MM.1S (cell line): ENCODE measurements around the gene TTC17.

Experiments
- DNase-seq: peaks from one replicate; pipeline ENCODE4 v3.0.0-alpha.2; 2015
- H2AFZ ChIP-seq: fragments of 300-600 bp; sonication (generic); 2 replicates; pipeline ENCODE4 v1.6.0; 2016; ENCODE audit warnings: antibody characterized with exemption, low read length
- H3F3A ChIP-seq: fragments of 300-600 bp; sonication (generic); 2 replicates; pipeline ENCODE4 v1.6.1; 2016; ENCODE audit warnings: mild to moderate bottlenecking, antibody characterized with exemption, low read length, moderate library complexity, mixed read lengths; ENCODE audit not compliant: insufficient read depth
- H3K27ac ChIP-seq: fragments of 300-600 bp; sonication (generic); 2 replicates; pipeline ENCODE4 v1.5.1; 2016; ENCODE audit warnings: mild to moderate bottlenecking, low read length
- H3K27me3 ChIP-seq: fragments of 300-600 bp; sonication (generic); replicated peaks from 2 replicates; pipeline ENCODE4 v1.6.0; 2016; ENCODE audit warnings: low read length; ENCODE audit not compliant: insufficient read depth
- H3K36me3 ChIP-seq: fragments of 300-600 bp; sonication (generic); replicated peaks from 2 replicates; pipeline ENCODE4 v1.6.1; 2016; ENCODE audit warnings: mild to moderate bottlenecking, low read length, mixed read lengths; ENCODE audit not compliant: insufficient read depth
- H3K4me1 ChIP-seq: fragments of 300-600 bp; sonication (generic); 2 replicates; pipeline ENCODE4 v1.6.1; 2016; ENCODE audit warnings: low read length, mixed read lengths
- H3K4me2 ChIP-seq: fragments of 300-600 bp; sonication (generic); 2 replicates; pipeline ENCODE4 v1.6.0; 2016; ENCODE audit warnings: low read depth, low read length
- H3K4me3 ChIP-seq: fragments of 300-600 bp; sonication (generic); 2 replicates; pipeline ENCODE4 v1.5.1; 2016; ENCODE audit warnings: low read length, mixed read lengths
- H3K79me2 ChIP-seq: fragments of 300-600 bp; sonication (generic); 2 replicates; pipeline ENCODE4 v1.6.1; 2016; ENCODE audit warnings: mixed run types, low read length, mixed read lengths
- H3K9ac ChIP-seq: fragments of 300-600 bp; sonication (generic); 2 replicates; pipeline ENCODE4 v1.6.1; 2016; ENCODE audit warnings: low read length, mixed read lengths
- H3K9me2 ChIP-seq: fragments of 300-600 bp; sonication (generic); replicated peaks from 2 replicates; pipeline ENCODE4 v1.6.1; 2016; ENCODE audit warnings: mild to moderate bottlenecking, low read length, mixed read lengths; ENCODE audit not compliant: insufficient read depth
- H3K9me3 ChIP-seq: fragments of 300-600 bp; sonication (generic); replicated peaks from 2 replicates; pipeline ENCODE4 v1.6.1; 2016; ENCODE audit warnings: mild to moderate bottlenecking, low read length, mixed read lengths; ENCODE audit not compliant: insufficient read depth
- H4K20me1 ChIP-seq: fragments of 300-600 bp; sonication (generic); 2 replicates; pipeline ENCODE4 v1.6.1; 2016; ENCODE audit warnings: mild to moderate bottlenecking, low read length, moderate library complexity, mixed read lengths; ENCODE audit not compliant: insufficient read depth
- EZH2 ChIP-seq: fragments of 300-600 bp; sonication (generic); optimal IDR thresholded peaks from 2 replicates; pipeline ENCODE3; 2017; ENCODE audit warnings: low read depth, mild to moderate bottlenecking, antibody characterized with exemption, low read length, mixed read lengths
- EZH2phosphoT487 ChIP-seq: fragments of 300-600 bp; sonication (generic); IDR thresholded peaks from 2 replicates; pipeline ENCODE4 v1.6.1; 2018; ENCODE audit warnings: antibody characterized with exemption, low read length
- TF ChIP-seq, protein P1 (sequence below): fragments of 300-600 bp; sonication (generic); IDR thresholded peaks from 2 replicates; pipeline ENCODE4 v1.5.1; 2016; ENCODE audit warnings: antibody characterized with exemption, low read length, mixed read lengths

Gene TTC17

DNA sequence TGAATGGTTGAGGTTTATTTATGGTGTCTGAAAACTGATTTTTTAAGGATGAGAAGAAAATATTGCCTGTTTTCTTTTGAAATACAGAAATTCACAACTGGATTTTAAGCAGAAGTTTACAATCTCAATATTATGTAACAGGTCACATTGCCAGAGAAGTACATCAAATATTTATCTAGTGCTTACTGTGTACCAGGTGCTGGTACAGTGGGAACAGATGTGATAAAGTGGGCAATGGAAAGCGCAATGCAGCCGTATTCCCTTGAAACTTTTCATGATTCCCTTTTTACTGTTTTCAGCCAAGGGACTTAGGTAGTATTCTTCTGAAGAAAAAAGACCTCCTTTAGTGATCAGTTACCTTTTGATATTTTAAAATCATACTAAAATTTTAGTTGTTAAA, 49.6 kb downstream of the TTC17 start:
- Histone ChIP-seq H3K27me3 (no peaks in the 10 kb centered on the region), H3K4me1 (peaks cover 14% of the 10 kb centered on the region; the same call in 1 of the 2 replicates), H2AFZ (no peak overlapping the region), H3K79me2 (no peaks in the 10 kb centered on the region), H3K4me2 (no peak overlapping the region), H4K20me1 (no peaks in the 10 kb centered on the region), H3K4me3 (no peak overlapping the region), H3K36me3 (peaks cover 7% of the 10 kb centered on the region; the same call in 1 of the 2 replicates), H3K9me2 (no peaks in the 10 kb centered on the region), H3K9ac (no peak overlapping the region), H3K27ac (no peak overlapping the region), H3F3A (no peaks in the 10 kb centered on the region), H3K9me3 (no peaks in the 10 kb centered on the region)
- no peak for DNase-seq
- TF ChIP-seq, protein P1, sequence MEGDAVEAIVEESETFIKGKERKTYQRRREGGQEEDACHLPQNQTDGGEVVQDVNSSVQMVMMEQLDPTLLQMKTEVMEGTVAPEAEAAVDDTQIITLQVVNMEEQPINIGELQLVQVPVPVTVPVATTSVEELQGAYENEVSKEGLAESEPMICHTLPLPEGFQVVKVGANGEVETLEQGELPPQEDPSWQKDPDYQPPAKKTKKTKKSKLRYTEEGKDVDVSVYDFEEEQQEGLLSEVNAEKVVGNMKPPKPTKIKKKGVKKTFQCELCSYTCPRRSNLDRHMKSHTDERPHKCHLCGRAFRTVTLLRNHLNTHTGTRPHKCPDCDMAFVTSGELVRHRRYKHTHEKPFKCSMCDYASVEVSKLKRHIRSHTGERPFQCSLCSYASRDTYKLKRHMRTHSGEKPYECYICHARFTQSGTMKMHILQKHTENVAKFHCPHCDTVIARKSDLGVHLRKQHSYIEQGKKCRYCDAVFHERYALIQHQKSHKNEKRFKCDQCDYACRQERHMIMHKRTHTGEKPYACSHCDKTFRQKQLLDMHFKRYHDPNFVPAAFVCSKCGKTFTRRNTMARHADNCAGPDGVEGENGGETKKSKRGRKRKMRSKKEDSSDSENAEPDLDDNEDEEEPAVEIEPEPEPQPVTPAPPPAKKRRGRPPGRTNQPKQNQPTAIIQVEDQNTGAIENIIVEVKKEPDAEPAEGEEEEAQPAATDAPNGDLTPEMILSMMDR, result no peak
- TF ChIP-seq EZH2phosphoT487 (no peak), EZH2 (no peak)

DNA sequence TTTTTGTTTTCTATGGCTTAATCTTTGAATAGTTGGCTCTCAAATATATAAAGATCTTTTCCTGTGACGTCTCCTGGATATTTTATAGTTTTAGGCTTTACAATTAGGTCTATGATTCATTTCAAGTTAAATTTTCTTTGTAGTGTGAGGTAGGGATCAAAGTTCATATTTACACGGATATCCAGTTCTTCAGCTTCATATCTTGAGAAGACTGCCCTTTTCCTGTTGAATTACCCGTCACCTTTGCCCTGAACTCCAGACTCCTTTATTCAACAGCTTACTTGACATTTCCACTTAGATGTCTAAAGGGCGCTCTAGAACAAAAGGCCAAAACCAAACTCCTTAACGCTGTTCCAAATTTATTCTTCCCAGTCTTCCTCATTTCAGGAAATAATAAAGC, 51.7 kb downstream of the TTC17 start:
- Histone ChIP-seq H3K9me2 (no peaks in the 10 kb centered on the region), H3K4me2 (no peak overlapping the region), H3K79me2 (no peaks in the 10 kb centered on the region), H3K36me3 (peaks cover 4% of the 10 kb centered on the region; the same call in 1 of the 2 replicates), H4K20me1 (no peaks in the 10 kb centered on the region), H3K9ac (no peak overlapping the region), H3K27me3 (no peaks in the 10 kb centered on the region), H3K4me1 (no peaks in the 10 kb centered on the region), H3K27ac (no peak overlapping the region), H3K4me3 (no peak overlapping the region), H2AFZ (no peak overlapping the region), H3K9me3 (no peaks in the 10 kb centered on the region), H3F3A (no peaks in the 10 kb centered on the region)
- DNase-seq, result no peak
- TF ChIP-seq EZH2phosphoT487 (no peak), EZH2 (no peak)
- TF ChIP-seq, protein P1, result no peak

DNA sequence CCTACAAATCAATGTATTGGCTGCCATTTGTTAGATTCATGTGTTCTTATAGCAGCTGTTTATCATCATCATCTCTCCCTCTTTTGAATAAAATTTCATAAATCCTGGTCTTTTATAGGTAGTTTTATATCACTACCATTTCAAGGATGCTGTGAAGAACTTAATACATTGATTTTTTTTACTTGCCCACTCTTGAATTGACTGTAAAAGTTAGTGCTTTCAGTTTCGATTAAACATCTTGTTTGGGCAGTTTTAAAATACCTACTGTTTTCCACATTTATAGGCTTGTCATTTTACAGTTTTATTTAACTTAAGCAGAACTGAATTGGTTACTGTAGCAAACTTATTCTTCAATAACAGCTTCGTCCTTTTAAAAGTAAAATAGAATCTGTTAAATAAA, 59.5 kb downstream of the TTC17 start:
- H3K4me1 ChIP-seq, result peaks cover 10% of the 10 kb centered on the region
- 0 out of 2 replicates have a peak overlapping the region, but pooled peaks have one; percentile 4 for H3K9ac ChIP-seq
- no peaks in the 10 kb centered on the region for H3K27me3 ChIP-seq
- H4K20me1 ChIP-seq, result no peaks in the 10 kb centered on the region
- no peaks in the 10 kb centered on the region for H3K79me2 ChIP-seq
- H3F3A ChIP-seq, result no peaks in the 10 kb centered on the region
- TF ChIP-seq, protein P1, result no peak
- TF ChIP-seq EZH2phosphoT487, result no peak
- TF ChIP-seq EZH2, result no peak
- H3K4me3 ChIP-seq, result 0 out of 2 replicates have a peak overlapping the region, but pooled peaks have one; percentile 0
- no peaks in the 10 kb centered on the region for H3K9me2 ChIP-seq
- H2AFZ ChIP-seq, result no peak overlapping the region
- H3K9me3 ChIP-seq, result no peaks in the 10 kb centered on the region
- H3K36me3 ChIP-seq, result peaks cover 5% of the 10 kb centered on the region
- peak overlapping the region; percentile 44 for H3K4me2 ChIP-seq
- DNase-seq, result peak; percentile 45
- H3K27ac ChIP-seq, result no peak overlapping the region
